GM12878 (cell line): ENCODE measurements around the gene MRTFB. TPM values are rescaled to one million over a fixed set of nuclear protein-coding genes. Genes with fewer than 3 reads are reported as not detected.

Experiments used
- CBX3 ChIP-seq: fragments of 200-600 bp; sonication (generic); IDR thresholded peaks from 2 replicates; pipeline ENCODE4 v1.6.1; 2016; ENCODE audit warnings: low read depth, borderline replicate concordance
- CUX1 ChIP-seq: IDR thresholded peaks from 2 replicates; pipeline ENCODE4 v1.6.1; 2012; ENCODE audit warnings: improper control_type of control experiment, low read depth, low read length; ENCODE audit not compliant: insufficient replicate concordance
- E4F1 ChIP-seq: fragments of 450-650 bp; IDR thresholded peaks from 2 replicates; pipeline ENCODE4 v1.6.1; 2018; ENCODE audit warnings: borderline replicate concordance, mild to moderate bottlenecking; ENCODE audit not compliant: partially characterized antibody
- EED ChIP-seq: sonication (generic); IDR thresholded peaks from 2 replicates; pipeline ENCODE4 v1.6.1; 2016; ENCODE audit warnings: antibody characterized with exemption, low read depth
- HDGF ChIP-seq: fragments of 450-650 bp; IDR thresholded peaks from 2 replicates; pipeline ENCODE4 v1.6.1; 2016; ENCODE audit warnings: antibody characterized with exemption
- IKZF1 ChIP-seq: fragments of 450-650 bp; conservative IDR thresholded peaks from 2 replicates; pipeline ENCODE4 v1.6.1; 2017; ENCODE audit warnings: antibody characterized with exemption, mild to moderate bottlenecking
- IKZF2 ChIP-seq, 2 experiments: fragments of 450-650 bp; IDR thresholded peaks; 2 replicates each; pipeline ENCODE4 v1.6.1; 2017; ENCODE audit warnings: mild to moderate bottlenecking in 2 of 2, moderate library complexity in 2 of 2
- IRF5 ChIP-seq: fragments of 450-650 bp; IDR thresholded peaks from 2 replicates; pipeline ENCODE4 v1.6.1; 2017; ENCODE audit warnings: borderline replicate concordance
- MAX ChIP-seq: IDR thresholded peaks from 2 replicates; pipeline ENCODE4 v1.6.1; 2012; ENCODE audit warnings: low read depth, low read length, improper control_type of control experiment
- MTA3 ChIP-seq: IDR thresholded peaks from 2 replicates; pipeline ENCODE4 v1.6.1; 2012; ENCODE audit warnings: low read length, inconsistent platforms, borderline replicate concordance
- MXI1 ChIP-seq: fragments of 150-350 bp; IDR thresholded peaks from 2 replicates; pipeline ENCODE4 v1.6.1; 2011; ENCODE audit warnings: low read depth, mild to moderate bottlenecking, inconsistent platforms, low read length, improper control_type of control experiment
- PAX8 ChIP-seq: fragments of 450-650 bp; IDR thresholded peaks from 2 replicates; pipeline ENCODE4 v1.6.1; 2017; ENCODE audit warnings: mild to moderate bottlenecking, moderate library complexity
- POLR2AphosphoS5 ChIP-seq: IDR thresholded peaks from 2 replicates; pipeline ENCODE4 v1.6.1; 2011; ENCODE audit warnings: mild to moderate bottlenecking, low read length, inconsistent platforms
- RELA ChIP-seq: fragments of 450-650 bp; IDR thresholded peaks from 2 replicates; pipeline ENCODE4 v1.8.0; 2014; ENCODE audit warnings: borderline replicate concordance; ENCODE audit not compliant: partially characterized antibody
- RFX5 ChIP-seq: IDR thresholded peaks from 2 replicates; pipeline ENCODE4 v1.6.1; 2011; ENCODE audit warnings: low read depth, low read length, improper control_type of control experiment
- SP1 ChIP-seq: IDR thresholded peaks from one replicate; pipeline ENCODE4 v1.6.1; 2011; ENCODE audit warnings: low read depth, low read length
- SREBF2 ChIP-seq: IDR thresholded peaks from 2 replicates; pipeline ENCODE4 v1.6.1; 2012; ENCODE audit warnings: mild to moderate bottlenecking, low read length
- STAT3 ChIP-seq: IDR thresholded peaks from 2 replicates; pipeline ENCODE4 v1.6.1; 2011; ENCODE audit warnings: low read depth, low read length, improper control_type of control experiment
- TARDBP ChIP-seq: IDR thresholded peaks from 2 replicates; pipeline ENCODE4 v1.6.1; 2016; ENCODE audit warnings: borderline replicate concordance
- TCF12 ChIP-seq: IDR thresholded peaks from 2 replicates; pipeline ENCODE4 v1.6.1; 2011; ENCODE audit warnings: low read depth, mild to moderate bottlenecking, low read length
- WRNIP1 ChIP-seq: IDR thresholded peaks from 2 replicates; pipeline ENCODE4 v1.6.1; 2011; ENCODE audit warnings: low read depth, low read length, improper control_type of control experiment, borderline replicate concordance
- YY1 ChIP-seq: IDR thresholded peaks from 2 replicates; pipeline ENCODE4 v1.6.1; 2011; ENCODE audit warnings: low read depth, mild to moderate bottlenecking, low read length
- polyA plus RNA-seq, 11 experiments: library from polyadenylated mRNA; depleted of rRNA in 4 of 11; unstranded in 6 of 11; stranded (reverse) in 5 of 11; fragments of >200 nt; fragmentation: Nextera tagmentation in 4 of 11; fragmentation: Illumina TruSeq in 1 of 11; extraction: Ambion mirVana in 4 of 11; extraction: Trizol in 1 of 11; gene quantifications; 1 replicate in 1 of 11; 2 replicates in 10 of 11; pipeline versions ENCODE4 v1.2.1 to v1.2.3, GENCODE V29; 2011 to 2016; ENCODE audit warnings: inconsistent platforms in 2 of 11, missing spikeins in 2 of 11, low read depth in 1 of 11
- total RNA-seq, 4 experiments: library from RNA; depleted of rRNA in 3 of 4; stranded (reverse); fragments of >200 nt in 3 of 4; fragmentation: Illumina TruSeq in 1 of 4; extraction: Trizol in 1 of 4; gene quantifications; 2 replicates each; pipeline versions ENCODE4 v1.2.1 to v1.2.3, GENCODE V29; 2013 to 2021

MRTFB gene
- total and polyA plus RNA-seq, 10 of the 15 experiments (the other 5 are each of a cell fraction or from before 2014, with no cell fraction given), result 2.1 to 14.3 (median 8.0) TPM

- TF ChIP-seq IRF5 (no peak), MXI1 (peak; percentile 33), HDGF (peak; percentile 71; the same call in 1 of the 2 replicates), CUX1 (peak; percentile 47), SREBF2 (no peak), YY1 (peak; percentile 12; the same call in 1 of the 2 replicates), RELA (no peak), TCF12 (peak; percentile 80), MTA3 (0 out of 2 replicates have a peak, but pooled peaks have one; percentile 13), MAX (peak; percentile 16; the same call in 1 of the 2 replicates), EED (peak; percentile 68), SP1 (peak; percentile 31), RFX5 (no peak), WRNIP1 (no peak), STAT3 (no peak), CBX3 (no peak), POLR2AphosphoS5 (no peak; the same call in 1 of the 2 replicates), PAX8 (no peak), IKZF1 (peak; percentile 69), IKZF2 (IDR thresholded peaks at IDR 0.05) (peak; percentile 63 to 72), TARDBP (0 out of 2 replicates have a peak, but pooled peaks have one; percentile 40), E4F1 (no peak)
These were observed 238.1 kb downstream of the MRTFB start (continued) for GRCh38 chr16:14309001-14309886.
